Measurements from ENCODE around the gene SHISA7.
A peak's percentile ranks its signal among the peaks of the same experiment; 100 is the strongest.

Gene SHISA7

GRCh38 chr19:55386493-55386971, 56.6 kb downstream of the SHISA7 start:
- H3K27ac ChIP-seq (replicated peaks): peak overlapping the region; percentile 74
- no peak for DNase-seq (ENCODE audit: low read depth in 1 of 2, low spot score in 1 of 2)
- peak overlapping the region; percentile 90 for H3K4me3 ChIP-seq (replicated peaks; ENCODE audit: insufficient read depth, low read length)
- TF ChIP-seq POLR2AphosphoS5 (IDR thresholded peaks at IDR 0.05; ENCODE audit: low read depth): no peak
- no peak for TF ChIP-seq REST (IDR thresholded peaks at IDR 0.05; ENCODE audit: insufficient replicate concordance, low read depth)
- no peak for TF ChIP-seq CTCF (IDR thresholded peaks at IDR 0.05; ENCODE audit: insufficient read depth, low read length)
- no peak for TF ChIP-seq SPI1 (IDR thresholded peaks at IDR 0.05; ENCODE audit: borderline replicate concordance, low read depth)
- TF ChIP-seq GABPA (IDR thresholded peaks at IDR 0.05; ENCODE audit: low read depth): no peak
- H3K27me3 ChIP-seq (ENCODE audit: insufficient read depth, poor library complexity, severe bottlenecking): no peaks in the 10 kb centered on the region

- Histone ChIP-seq H3K27me3 (ENCODE audit: insufficient read depth, poor library complexity, severe bottlenecking) (no peaks in the 10 kb centered on the region), H3K4me3 (replicated peaks; ENCODE audit: insufficient read depth, low read length) (peak within 1 kb of the TSS; percentile 90), H3K27ac (replicated peaks) (peak within 1 kb of the TSS; percentile 74)
- TF ChIP-seq SPI1 (IDR thresholded peaks at IDR 0.05; ENCODE audit: borderline replicate concordance, low read depth) (peak; percentile 90; the same call in 1 of the 2 replicates), GABPA (IDR thresholded peaks at IDR 0.05; ENCODE audit: low read depth) (peak; percentile 83), CTCF (IDR thresholded peaks at IDR 0.05; ENCODE audit: insufficient read depth, low read length) (no peak), REST (IDR thresholded peaks at IDR 0.05; ENCODE audit: insufficient replicate concordance, low read depth) (peak; percentile 85), POLR2AphosphoS5 (IDR thresholded peaks at IDR 0.05; ENCODE audit: low read depth) (peak; percentile 100)
- DNase-seq (ENCODE audit: low read depth in 1 of 2, low spot score in 1 of 2): peak; percentile 96 to 99
Measured at GRCh38 chr19:55385724-55386492, 57.2 kb downstream of the SHISA7 start, which contains the start of gene RPL28. RPL28 (plus strand) TSS chr19:55385932; CDS start chr19:55386358, 426 bp downstream.

- peak; percentile 94 to 97 for DNase-seq (ENCODE audit: low read depth in 1 of 2, low spot score in 1 of 2)
- no peaks in the 10 kb centered on the region for H3K27me3 ChIP-seq (ENCODE audit: insufficient read depth, poor library complexity, severe bottlenecking)
- peak overlapping the region; percentile 74 for H3K27ac ChIP-seq (replicated peaks)
- TF ChIP-seq REST (IDR thresholded peaks at IDR 0.05; ENCODE audit: insufficient replicate concordance, low read depth) (no peak), SPI1 (IDR thresholded peaks at IDR 0.05; ENCODE audit: borderline replicate concordance, low read depth) (no peak)
- peak overlapping the region; percentile 51 for H3K4me3 ChIP-seq (replicated peaks; ENCODE audit: insufficient read depth, low read length)
Measured at GRCh38 chr19:55384920-55385723, 58.0 kb downstream of the SHISA7 start.
